ENCODE measurements around the gene TAOK1. TPM values are rescaled to one million over a fixed set of nuclear protein-coding genes. Genes with fewer than 3 reads are reported as not detected.

The TAOK1 gene
- total and polyA plus RNA-seq, 9 of the 15 experiments (the other 6 are each of a cell fraction or from before 2014, with no cell fraction given), result 3.2 to 33.1 (median 16.5) TPM

DNA sequence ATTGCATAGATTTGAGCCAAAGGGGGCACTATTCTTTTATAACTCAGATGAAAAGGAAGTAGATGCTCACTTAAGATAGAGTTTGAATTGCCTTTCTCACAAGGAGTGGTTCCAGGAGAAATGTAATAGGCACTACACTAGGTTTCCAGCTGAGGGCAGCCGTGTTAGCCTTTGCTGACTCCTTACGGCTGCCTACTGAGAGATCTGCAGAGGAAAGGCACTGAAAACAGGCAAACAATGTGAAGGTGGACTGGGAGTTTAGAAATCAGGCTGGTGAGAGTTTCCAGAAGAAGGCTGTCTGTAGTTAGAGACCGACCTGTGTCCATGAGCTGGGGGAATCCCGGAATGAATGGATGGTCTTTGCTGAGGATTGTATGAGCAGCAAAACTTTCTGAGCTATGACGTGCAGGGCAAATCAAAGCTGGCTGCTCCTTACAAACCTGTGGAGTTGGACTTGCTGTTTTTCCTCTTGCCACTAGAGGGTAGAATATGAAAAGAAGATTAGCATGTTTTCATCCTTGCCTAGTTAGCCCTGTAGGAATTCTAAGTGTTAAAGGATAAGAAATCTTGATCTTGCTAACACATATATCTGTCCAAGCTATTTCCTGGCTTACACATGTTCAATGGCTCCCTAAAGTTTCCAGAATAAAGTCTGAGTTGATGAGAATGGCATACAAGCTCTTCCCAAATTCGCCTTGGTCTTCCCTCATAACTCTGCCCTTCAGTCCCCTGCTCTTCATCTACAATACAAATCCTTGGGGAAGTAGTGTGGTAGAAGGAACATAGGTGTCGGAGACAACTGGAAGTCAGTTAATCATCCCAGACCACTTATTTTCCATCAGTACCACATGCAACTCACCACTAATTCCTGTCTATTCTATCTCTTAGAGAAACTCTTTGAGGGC is 20.1 kb upstream of the TAOK1 start:
- H3K4me1 ChIP-seq (replicated peaks in 1 of 2; ENCODE audit: control insufficient read depth in 2 of 2, insufficient read depth in 2 of 2, low read length in 2 of 2), result no peaks in the 10 kb centered on the region
- H3K36me3 ChIP-seq (ENCODE audit: control insufficient read depth, insufficient read depth, low read length), result no peaks in the 10 kb centered on the region
- in situ Hi-C loops (cut with MboI), result no loop called here
- no peak overlapping the region for H2AFZ ChIP-seq (ENCODE audit: low read depth, low read length)
- ChIA-PET POLR2A (interaction anchor here (0.8 to 1.5 kb wide), 5 partner anchors 9 to 30 kb away, joined by 3 to 7 read pairs (median 3); partner anchors contain the start of gene TAOK1), CTCF (ENCODE audit: low intra/inter-chr PET ratio) (interaction anchor here (0.5 to 2.7 kb wide), 6 partner anchors 20 to 362 kb away, joined by 3 to 19 read pairs (median 4); partner anchors contain the start of genes ANKRD13B, TAOK1 and TP53I13)
- BruUV-seq (replicated peaks), result no TSS peak
- H3K9ac ChIP-seq (ENCODE audit: insufficient read depth in 1 of 2, low read depth in 2 of 2, low read length in 2 of 2), result no peak overlapping the region
- FAIRE-seq, result peak; percentile 94
- no peak overlapping the region for H3K27ac ChIP-seq (ENCODE audit: extremely low read depth, low read depth, low read length)
- peak; percentile 95 for ATAC-seq
- H3K4me2 ChIP-seq (ENCODE audit: insufficient read depth, low read length), result no peak overlapping the region
- intact Hi-C loops (cut with micrococcal nuclease), result loop anchor here (2.0 kb wide), 2 partner anchors 167 to 223 kb away; partner anchors contain the start of gene ANKRD13B
- DNase-seq (ENCODE audit: extremely low read depth in 1 of 4, low spot score in 3 of 4), result peak; percentile 54 to 69 (median 61)
- 14% methylated on average over 7 of the region's 7 CpGs for WGBS (ENCODE audit: insufficient coverage, low coverage, missing lambda C conversion rate)
- no peak overlapping the region for H3K4me3 ChIP-seq
- no peaks in the 10 kb centered on the region for H4K20me1 ChIP-seq (replicated peaks; ENCODE audit: control insufficient read depth, insufficient read depth, low read length)
- no peaks in the 10 kb centered on the region for H3K79me2 ChIP-seq (ENCODE audit: control insufficient read depth, insufficient read depth, low read length)
- no peaks in the 10 kb centered on the region for H3K27me3 ChIP-seq (ENCODE audit: control insufficient read depth in 2 of 2, insufficient read depth in 2 of 2, low read length in 2 of 2)
- H3K9me1 ChIP-seq (ENCODE audit: control insufficient read depth, insufficient read depth, low read length), result no peaks in the 10 kb centered on the region
- no peaks in the 10 kb centered on the region for H3K9me3 ChIP-seq (replicated peaks; ENCODE audit: control insufficient read depth, insufficient read depth, low read depth, low read length)
- TF ChIP-seq RBM15 (IDR thresholded peaks at IDR 0.05; ENCODE audit: insufficient read depth, low read length) (no peak), MEIS2 (IDR thresholded peaks at IDR 0.05; ENCODE audit: partially characterized antibody) (no peak), FOXK2 (conservative IDR thresholded peaks at IDR 0.05 in 1 of 2, IDR thresholded peaks at IDR 0.05 in 1 of 2; ENCODE audit: low read depth in 2 of 2) (peak; percentile 40 to 63; a peak in 3 of 4 replicates), FOXM1 (IDR thresholded peaks at IDR 0.05; ENCODE audit: low read depth) (0 out of 2 replicates have a peak, but pooled peaks have one; percentile 10), FOXM1 (CRISPR knock-in tag; IDR thresholded peaks at IDR 0.05; ENCODE audit: low read depth) (no peak), BRF1 (IDR thresholded peaks at IDR 0.05; ENCODE audit: borderline replicate concordance, extremely low read depth, insufficient read length) (no peak), KDM1A (IDR thresholded peaks at IDR 0.05) (peak; percentile 46 to 71; a peak in 2 of 4 replicates), MTA1 (IDR thresholded peaks at IDR 0.05; ENCODE audit: borderline replicate concordance) (no peak), RAD21 (CRISPR knock-in tag; conservative IDR thresholded peaks at IDR 0.05 in 1 of 2, IDR thresholded peaks at IDR 0.05 in 1 of 2) (peak; percentile 66 to 86), CC2D1A (IDR thresholded peaks at IDR 0.05) (peak; percentile 40; the same call in 1 of the 2 replicates), DEAF1 (CRISPR knock-in tag; IDR thresholded peaks at IDR 0.05) (0 out of 2 replicates have a peak, but pooled peaks have one; percentile 5)
- TF ChIP-seq, protein P1, sequence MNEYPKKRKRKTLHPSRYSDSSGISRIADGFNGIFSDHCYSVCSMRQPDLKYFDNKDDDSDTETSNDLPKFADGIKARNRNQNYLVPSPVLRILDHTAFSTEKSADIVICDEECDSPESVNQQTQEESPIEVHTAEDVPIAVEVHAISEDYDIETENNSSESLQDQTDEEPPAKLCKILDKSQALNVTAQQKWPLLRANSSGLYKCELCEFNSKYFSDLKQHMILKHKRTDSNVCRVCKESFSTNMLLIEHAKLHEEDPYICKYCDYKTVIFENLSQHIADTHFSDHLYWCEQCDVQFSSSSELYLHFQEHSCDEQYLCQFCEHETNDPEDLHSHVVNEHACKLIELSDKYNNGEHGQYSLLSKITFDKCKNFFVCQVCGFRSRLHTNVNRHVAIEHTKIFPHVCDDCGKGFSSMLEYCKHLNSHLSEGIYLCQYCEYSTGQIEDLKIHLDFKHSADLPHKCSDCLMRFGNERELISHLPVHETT (CRISPR knock-in tag; conservative IDR thresholded peaks at IDR 0.05 in 1 of 2, IDR thresholded peaks at IDR 0.05 in 1 of 2), result no peak
- TF ChIP-seq, protein P2, sequence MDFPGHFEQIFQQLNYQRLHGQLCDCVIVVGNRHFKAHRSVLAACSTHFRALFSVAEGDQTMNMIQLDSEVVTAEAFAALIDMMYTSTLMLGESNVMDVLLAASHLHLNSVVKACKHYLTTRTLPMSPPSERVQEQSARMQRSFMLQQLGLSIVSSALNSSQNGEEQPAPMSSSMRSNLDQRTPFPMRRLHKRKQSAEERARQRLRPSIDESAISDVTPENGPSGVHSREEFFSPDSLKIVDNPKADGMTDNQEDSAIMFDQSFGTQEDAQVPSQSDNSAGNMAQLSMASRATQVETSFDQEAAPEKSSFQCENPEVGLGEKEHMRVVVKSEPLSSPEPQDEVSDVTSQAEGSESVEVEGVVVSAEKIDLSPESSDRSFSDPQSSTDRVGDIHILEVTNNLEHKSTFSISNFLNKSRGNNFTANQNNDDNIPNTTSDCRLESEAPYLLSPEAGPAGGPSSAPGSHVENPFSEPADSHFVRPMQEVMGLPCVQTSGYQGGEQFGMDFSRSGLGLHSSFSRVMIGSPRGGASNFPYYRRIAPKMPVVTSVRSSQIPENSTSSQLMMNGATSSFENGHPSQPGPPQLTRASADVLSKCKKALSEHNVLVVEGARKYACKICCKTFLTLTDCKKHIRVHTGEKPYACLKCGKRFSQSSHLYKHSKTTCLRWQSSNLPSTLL (IDR thresholded peaks at IDR 0.05), result no peak

All from K562 (cell line).